GM23248 (cell line): ENCODE measurements around the gene RFPL1. TPM values are rescaled to one million over a fixed set of nuclear protein-coding genes. Genes with fewer than 3 reads are reported as not detected.

ENCODE experiments used
- DNase-seq: peaks from one replicate; pipeline ENCODE4 v3.0.0-alpha.2; 2015
- H2AFZ ChIP-seq: fragments of 200-600 bp; sonication (generic); 2 replicates; pipeline ENCODE4 v1.6.1; 2016; ENCODE audit warnings: antibody characterized with exemption
- H3F3A ChIP-seq: fragments of 200-600 bp; sonication (generic); 2 replicates; pipeline ENCODE4 v1.6.1; 2016; ENCODE audit warnings: mild to moderate bottlenecking, antibody characterized with exemption, mixed run types; ENCODE audit not compliant: insufficient read depth
- H3K27ac ChIP-seq: fragments of 200-600 bp; sonication (generic); 2 replicates; pipeline ENCODE4 v1.5.1; 2016; ENCODE audit warnings: mild to moderate bottlenecking
- H3K27me3 ChIP-seq: fragments of 200-600 bp; sonication (generic); replicated peaks from 2 replicates; pipeline ENCODE4 v1.6.1; 2016; ENCODE audit warnings: mild to moderate bottlenecking; ENCODE audit not compliant: insufficient read depth
- H3K36me3 ChIP-seq: fragments of 200-600 bp; sonication (generic); 2 replicates; pipeline ENCODE4 v1.6.1; 2016; ENCODE audit warnings: low read depth, mild to moderate bottlenecking
- H3K4me1 ChIP-seq: fragments of 200-600 bp; sonication (generic); 2 replicates; pipeline ENCODE4 v1.6.1; 2016; ENCODE audit warnings: mild to moderate bottlenecking; ENCODE audit not compliant: insufficient read depth
- H3K4me2 ChIP-seq: fragments of 200-600 bp; sonication (generic); one replicate; pipeline ENCODE4 v1.6.1; 2016; ENCODE audit warnings: mild to moderate bottlenecking; ENCODE audit not compliant: unreplicated experiment
- H3K4me3 ChIP-seq: fragments of 200-600 bp; sonication (generic); 2 replicates; pipeline ENCODE4 v1.5.1; 2016; ENCODE audit warnings: mild to moderate bottlenecking
- H3K79me2 ChIP-seq: fragments of 200-600 bp; sonication (generic); 2 replicates; pipeline ENCODE4 v1.6.1; 2016; ENCODE audit warnings: mild to moderate bottlenecking; ENCODE audit not compliant: insufficient read depth
- H3K9ac ChIP-seq: fragments of 200-600 bp; sonication (generic); 2 replicates; pipeline ENCODE4 v1.6.1; 2016; ENCODE audit warnings: mild to moderate bottlenecking
- H3K9me2 ChIP-seq: fragments of 200-600 bp; sonication (generic); 2 replicates; pipeline ENCODE4 v1.6.1; 2016; ENCODE audit warnings: mixed run types, mild to moderate bottlenecking, moderate library complexity; ENCODE audit not compliant: insufficient read depth
- H3K9me3 ChIP-seq: fragments of 200-600 bp; sonication (generic); one replicate; pipeline ENCODE4 v1.6.1; 2017; ENCODE audit warnings: low read depth
- H4K20me1 ChIP-seq: fragments of 200-600 bp; sonication (generic); 2 replicates; pipeline ENCODE4 v1.6.0; 2016; ENCODE audit not compliant: insufficient read depth
- EZH2 ChIP-seq: fragments of 200-600 bp; sonication (generic); IDR thresholded peaks from 2 replicates; pipeline ENCODE4 v1.6.1; 2018; ENCODE audit warnings: antibody characterized with exemption, mild to moderate bottlenecking; ENCODE audit not compliant: insufficient read depth, poor library complexity, severe bottlenecking
- EZH2phosphoT487 ChIP-seq: fragments of 200-600 bp; sonication (generic); IDR thresholded peaks from 2 replicates; pipeline ENCODE4 v1.6.1; 2018; ENCODE audit warnings: antibody characterized with exemption, moderate library complexity, mild to moderate bottlenecking, low read depth; ENCODE audit not compliant: insufficient read depth
- WGBS, 2 experiments: methylation state at CpG; one replicate each; pipeline ENCODE4 v1.1.6; 2015 to 2017; ENCODE audit warnings: low lambda C conversion rate in 2 of 2, low coverage in 1 of 2; ENCODE audit errors: missing lambda C conversion rate in 2 of 2; 5-methylcytosine and 5-hydroxymethylcytosine counted together
- in situ Hi-C: fragments of 300-500 bp; cut with MboI; formaldehyde crosslinking; loops from 2 replicates; pipeline ENCODE4 v1.15.0; 2020
- polyA plus RNA-seq: library from polyadenylated mRNA; unstranded; fragments of >200 nt; fragmentation: Nextera tagmentation; extraction: Ambion mirVana; gene quantifications from 2 replicates; pipeline ENCODE4 v1.2.1, GENCODE V29; 2016
- total RNA-seq: library from RNA; depleted of rRNA; stranded (reverse); fragments of >200 nt; shearing (Covaris generic); gene quantifications from 2 replicates; pipeline ENCODE4 v1.2.3, GENCODE V29; 2014

The RFPL1 gene
- total and polyA plus RNA-seq, 2 experiments from 2014 or later: not detected

- H3K27ac ChIP-seq: no peak overlapping the region
- peaks cover 9% of the 10 kb centered on the region; the same call in 1 of the 2 replicates for H3K27me3 ChIP-seq
- peak overlapping the region; percentile 30 for H3K4me2 ChIP-seq
- TF ChIP-seq EZH2phosphoT487 (no peak), EZH2 (no peak)
- no peaks in the 10 kb centered on the region for H3K4me1 ChIP-seq
- H3K9ac ChIP-seq: no peak overlapping the region
- in situ Hi-C loops: loop anchor here (25.0 kb wide), 1 partner anchor 108 kb away; no protein-coding TSS in a partner anchor
- H4K20me1 ChIP-seq: no peaks in the 10 kb centered on the region
- H3K79me2 ChIP-seq: no peaks in the 10 kb centered on the region
- no peaks in the 10 kb centered on the region for H3K36me3 ChIP-seq
- peak overlapping the region; percentile 40 for H3K4me3 ChIP-seq
- H3K9me3 ChIP-seq: no peaks in the 10 kb centered on the region
- no peaks in the 10 kb centered on the region for H3F3A ChIP-seq
- peak; percentile 77 for DNase-seq
- WGBS, 2 experiments: 24 to 26% methylated on average over 53 to 54 of the region's 54 CpGs
- H2AFZ ChIP-seq: 0 out of 2 replicates have a peak overlapping the region, but pooled peaks have one; percentile 41
- no peaks in the 10 kb centered on the region for H3K9me2 ChIP-seq
Observed at GRCh38 chr22:29470159-29470855, 31.9 kb downstream of the RFPL1 start.

- in situ Hi-C loops: loop anchor here (25.0 kb wide), 1 partner anchor 111 kb away; no protein-coding TSS in a partner anchor
- H3K27ac ChIP-seq: no peak overlapping the region
- no peaks in the 10 kb centered on the region for H3K4me1 ChIP-seq
- no peak overlapping the region for H3K9ac ChIP-seq
- H3K9me2 ChIP-seq: no peaks in the 10 kb centered on the region
- H4K20me1 ChIP-seq: no peaks in the 10 kb centered on the region
- 56 to 64% methylated on average over 5 of the region's 5 CpGs for WGBS, 2 experiments
- H3K36me3 ChIP-seq: no peaks in the 10 kb centered on the region
- no peak for DNase-seq
- TF ChIP-seq EZH2: no peak
- TF ChIP-seq EZH2phosphoT487: no peak
- H3K27me3 ChIP-seq: peaks cover 14% of the 10 kb centered on the region; the same call in 1 of the 2 replicates
- H3K79me2 ChIP-seq: no peaks in the 10 kb centered on the region
- no peaks in the 10 kb centered on the region for H3F3A ChIP-seq
- no peaks in the 10 kb centered on the region for H3K9me3 ChIP-seq
- H2AFZ ChIP-seq: no peak overlapping the region
- H3K4me2 ChIP-seq: no peak overlapping the region
- no peak overlapping the region for H3K4me3 ChIP-seq
Observed at GRCh38 chr22:29473001-29473400, 34.6 kb downstream of the RFPL1 start.

- no peaks in the 10 kb centered on the region for H3K36me3 ChIP-seq
- H3K9me3 ChIP-seq: no peaks in the 10 kb centered on the region
- no peaks in the 10 kb centered on the region for H3F3A ChIP-seq
- H3K4me3 ChIP-seq: no peak overlapping the region
- 83 to 85% methylated on average over 8 of the region's 8 CpGs for WGBS, 2 experiments
- no peaks in the 10 kb centered on the region for H4K20me1 ChIP-seq
- no peaks in the 10 kb centered on the region for H3K9me2 ChIP-seq
- no peak for DNase-seq
- H3K4me2 ChIP-seq: no peak overlapping the region
- H3K4me1 ChIP-seq: no peaks in the 10 kb centered on the region
- TF ChIP-seq EZH2: no peak
- no peak for TF ChIP-seq EZH2phosphoT487
- H3K27me3 ChIP-seq: peaks cover 28% of the 10 kb centered on the region
- H3K9ac ChIP-seq: no peak overlapping the region
- H3K27ac ChIP-seq: no peak overlapping the region
- in situ Hi-C loops: no loop called here
- no peaks in the 10 kb centered on the region for H3K79me2 ChIP-seq
- H2AFZ ChIP-seq: no peak overlapping the region
Observed at GRCh38 chr22:29475550-29475949, 37.2 kb downstream of the RFPL1 start.

- WGBS, 2 experiments: 39 to 43% methylated on average over 6 of the region's 6 CpGs
- TF ChIP-seq EZH2phosphoT487 (no peak), EZH2 (no peak)
- H3K4me2 ChIP-seq: no peak overlapping the region
- H3K9ac ChIP-seq: no peak overlapping the region
- no peak overlapping the region for H2AFZ ChIP-seq
- no peaks in the 10 kb centered on the region for H3K4me1 ChIP-seq
- no peaks in the 10 kb centered on the region for H3K9me3 ChIP-seq
- no peak overlapping the region for H3K4me3 ChIP-seq
- no peaks in the 10 kb centered on the region for H3F3A ChIP-seq
- no peaks in the 10 kb centered on the region for H4K20me1 ChIP-seq
- no peaks in the 10 kb centered on the region for H3K36me3 ChIP-seq
- no peak overlapping the region for H3K27ac ChIP-seq
- no peaks in the 10 kb centered on the region for H3K9me2 ChIP-seq
- peaks cover 32% of the 10 kb centered on the region for H3K27me3 ChIP-seq
- H3K79me2 ChIP-seq: no peaks in the 10 kb centered on the region
- in situ Hi-C loops: no loop called here
- no peak for DNase-seq
Observed at GRCh38 chr22:29476116-29476515, 37.7 kb downstream of the RFPL1 start.
